Endothelial cell (in vitro differentiated cells): ENCODE measurements around the gene SLC2A14. TPM values are rescaled to one million over a fixed set of nuclear protein-coding genes. Genes with fewer than 3 reads are reported as not detected.
"Not testable (repeated sequence)": the region's sequence is repeated elsewhere in the genome, so short reads cannot be mapped to it uniquely, and the experiment has no call there.

Experiments
- DNase-seq: peaks from one replicate; pipeline ENCODE4 v3.0.0; 2021; ENCODE audit warnings: low spot score
- H3K27ac Mint-ChIP-seq: one replicate; pipeline ENCODE4 v1.8.0; 2021; ENCODE audit warnings: mixed read lengths, inconsistent platforms; ENCODE audit not compliant: unreplicated experiment
- H3K27me3 Mint-ChIP-seq: one replicate; pipeline ENCODE4 v1.8.0; 2021; ENCODE audit warnings: mild to moderate bottlenecking, moderate library complexity, mixed read lengths, inconsistent platforms; ENCODE audit not compliant: unreplicated experiment
- H3K36me3 Mint-ChIP-seq: one replicate; pipeline ENCODE4 v1.8.0; 2021; ENCODE audit warnings: mild to moderate bottlenecking, low read depth, mixed read lengths, inconsistent platforms; ENCODE audit not compliant: unreplicated experiment
- H3K4me1 Mint-ChIP-seq: one replicate; pipeline ENCODE4 v1.8.0; 2021; ENCODE audit warnings: mild to moderate bottlenecking, mixed read lengths, inconsistent platforms; ENCODE audit not compliant: unreplicated experiment
- H3K4me3 Mint-ChIP-seq: one replicate; pipeline ENCODE4 v1.8.0; 2021; ENCODE audit warnings: mild to moderate bottlenecking, mixed read lengths, inconsistent platforms; ENCODE audit not compliant: unreplicated experiment
- H3K9me3 Mint-ChIP-seq: one replicate; pipeline ENCODE4 v1.8.0; 2021; ENCODE audit warnings: mixed read lengths, inconsistent platforms; ENCODE audit not compliant: unreplicated experiment
- CTCF ChIP-seq: fragments of 200-600 bp; sonication (generic); IDR thresholded peaks from one replicate; pipeline ENCODE4 v1.5.0; 2021; ENCODE audit warnings: antibody characterized with exemption; ENCODE audit not compliant: unreplicated experiment
- total RNA-seq: library from RNA; stranded (reverse); fragmentation: NEBNext Ultra II Directional; extraction: Animal tissue kit (Norgen Biotek cat#: 25700); gene quantifications from one replicate; pipeline ENCODE4 v1.2.1, GENCODE V29; 2021; ENCODE audit not compliant: unreplicated experiment

Gene SLC2A14
- total RNA-seq, 1 donor from 2014 or later: 0.64 TPM

GRCh38 chr12:7915661-7916403 lies 43.1 kb upstream of the SLC2A14 start:
- Mint-ChIP-seq H3K36me3 (peaks cover 20% of the 10 kb centered on the region), H3K9me3 (no peaks in the 10 kb centered on the region), H3K27me3 (no peaks in the 10 kb centered on the region), H3K4me1 (peaks cover 9% of the 10 kb centered on the region), H3K27ac (no peak overlapping the region), H3K4me3 (no peak overlapping the region)
- TF ChIP-seq CTCF: no peak
- no peak for DNase-seq

- H3K27me3 Mint-ChIP-seq, H3K27ac Mint-ChIP-seq, H3K4me3 Mint-ChIP-seq, DNase-seq, H3K36me3 Mint-ChIP-seq, H3K9me3 Mint-ChIP-seq: not testable (repeated sequence)
- peaks cover 13% of the 10 kb centered on the region for H3K4me1 Mint-ChIP-seq
These were observed 37.4 kb upstream of the SLC2A14 start for GRCh38 chr12:7910106-7910505.

- Mint-ChIP-seq H3K36me3 (no peaks in the 10 kb centered on the region), H3K27me3 (no peaks in the 10 kb centered on the region), H3K4me1 (peaks cover 17% of the 10 kb centered on the region), H3K27ac (no peak overlapping the region), H3K4me3 (no peak overlapping the region), H3K9me3 (no peaks in the 10 kb centered on the region)
- peak; percentile 59 for DNase-seq
- peak; percentile 33 for TF ChIP-seq CTCF
These were observed 34.3 kb upstream of the SLC2A14 start for GRCh38 chr12:7907009-7907408.

GRCh38 chr12:7906303-7906702 lies 33.6 kb upstream of the SLC2A14 start:
- peak overlapping the region; percentile 48 for H3K27ac Mint-ChIP-seq
- not testable (repeated sequence) for H3K4me3 Mint-ChIP-seq, H3K27me3 Mint-ChIP-seq, H3K9me3 Mint-ChIP-seq, H3K36me3 Mint-ChIP-seq, DNase-seq
- H3K4me1 Mint-ChIP-seq: peaks cover 17% of the 10 kb centered on the region

GRCh38 chr12:7905600-7906125 lies 32.9 kb upstream of the SLC2A14 start:
- peak overlapping the region; percentile 89 for H3K27ac Mint-ChIP-seq
- not testable (repeated sequence) for H3K27me3 Mint-ChIP-seq, H3K36me3 Mint-ChIP-seq, H3K9me3 Mint-ChIP-seq, DNase-seq
- H3K4me1 Mint-ChIP-seq: peaks cover 17% of the 10 kb centered on the region
- H3K4me3 Mint-ChIP-seq: peak overlapping the region; percentile 7

GRCh38 chr12:7905071-7905470 lies 32.4 kb upstream of the SLC2A14 start:
- Mint-ChIP-seq H3K4me3 (no peak overlapping the region), H3K27ac (peak overlapping the region; percentile 89), H3K4me1 (peaks cover 17% of the 10 kb centered on the region), H3K9me3 (no peaks in the 10 kb centered on the region), H3K27me3 (no peaks in the 10 kb centered on the region), H3K36me3 (no peaks in the 10 kb centered on the region)
- TF ChIP-seq CTCF: no peak
- DNase-seq: no peak

- not testable (repeated sequence) for H3K36me3 Mint-ChIP-seq, H3K9me3 Mint-ChIP-seq, DNase-seq, H3K27ac Mint-ChIP-seq, H3K4me3 Mint-ChIP-seq, H3K27me3 Mint-ChIP-seq
- H3K4me1 Mint-ChIP-seq: peaks cover 17% of the 10 kb centered on the region
These were observed 29.7 kb upstream of the SLC2A14 start for GRCh38 chr12:7902416-7902815.
